Hepatocyte (in vitro differentiated cells): ENCODE results near the gene CCDC154.

Experiments
- CTCF ChIP-seq: fragments of 200-600 bp; sonication (generic); IDR thresholded peaks from 2 replicates; pipeline ENCODE4 v1.5.1; 2016; ENCODE audit warnings: antibody characterized with exemption, mild to moderate bottlenecking; ENCODE audit not compliant: poor library complexity
- EZH2 ChIP-seq: fragments of 200-600 bp; sonication (generic); IDR thresholded peaks from 2 replicates; pipeline ENCODE4 v1.6.1; 2016; ENCODE audit warnings: antibody characterized with exemption, mild to moderate bottlenecking, borderline replicate concordance

- TF ChIP-seq CTCF (no peak), EZH2 (no peak)
Observed at GRCh38 chr16:1470481-1471251, 26.3 kb upstream of the CCDC154 start.
